CD4-positive, alpha-beta T cell treated with Interleukin-2 at 100 ng/mL for 4 hours (primary cell): ENCODE results near the gene ESYT1.
A peak's percentile ranks its signal among the peaks of the same experiment; 100 is the strongest.
"Not testable (repeated sequence)": the region's sequence is repeated elsewhere in the genome, so short reads cannot be mapped to it uniquely, and the experiment has no call there.

Experiments
- DNase-seq: peaks from one replicate; pipeline ENCODE4 v3.0.0-alpha.2; 2020; ENCODE audit warnings: low spot score

Gene ESYT1

DNA sequence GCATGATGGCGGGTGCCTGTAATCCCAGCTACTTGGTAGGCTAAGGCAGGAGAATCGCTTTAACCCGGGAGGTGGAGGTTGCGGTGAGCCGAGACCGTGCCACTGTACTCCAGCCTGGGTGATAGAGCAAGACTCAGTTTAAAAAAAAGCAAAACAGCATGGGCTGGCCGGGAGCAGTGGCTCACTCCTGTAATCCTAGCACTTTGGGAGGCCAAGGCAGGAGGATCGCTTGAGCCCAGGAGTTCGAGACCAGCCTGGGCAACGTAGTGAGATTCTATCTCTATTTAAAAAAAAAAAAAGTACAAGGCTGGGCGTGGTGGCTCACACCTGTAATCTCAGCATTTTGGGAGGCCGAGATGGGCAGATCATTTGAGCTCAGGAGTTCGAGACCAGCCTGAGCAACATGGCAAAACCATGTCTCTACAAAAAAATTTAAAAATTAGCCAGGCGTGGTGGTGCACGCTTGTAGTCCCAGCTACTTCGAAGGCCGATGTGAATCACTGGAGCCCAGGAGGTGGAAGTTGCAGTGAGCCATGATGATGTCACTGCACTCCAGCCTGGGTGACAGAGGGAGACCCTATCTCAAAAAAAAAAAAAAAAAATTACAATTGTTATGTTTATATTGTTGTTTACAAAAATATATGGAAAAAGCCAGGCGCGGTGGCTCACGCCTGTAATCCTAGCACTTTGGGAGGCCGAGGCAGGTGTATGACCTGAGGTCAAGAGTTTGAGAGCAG lies 28.6 kb downstream of the ESYT1 start:
- DNase-seq: not testable (repeated sequence)

DNA sequence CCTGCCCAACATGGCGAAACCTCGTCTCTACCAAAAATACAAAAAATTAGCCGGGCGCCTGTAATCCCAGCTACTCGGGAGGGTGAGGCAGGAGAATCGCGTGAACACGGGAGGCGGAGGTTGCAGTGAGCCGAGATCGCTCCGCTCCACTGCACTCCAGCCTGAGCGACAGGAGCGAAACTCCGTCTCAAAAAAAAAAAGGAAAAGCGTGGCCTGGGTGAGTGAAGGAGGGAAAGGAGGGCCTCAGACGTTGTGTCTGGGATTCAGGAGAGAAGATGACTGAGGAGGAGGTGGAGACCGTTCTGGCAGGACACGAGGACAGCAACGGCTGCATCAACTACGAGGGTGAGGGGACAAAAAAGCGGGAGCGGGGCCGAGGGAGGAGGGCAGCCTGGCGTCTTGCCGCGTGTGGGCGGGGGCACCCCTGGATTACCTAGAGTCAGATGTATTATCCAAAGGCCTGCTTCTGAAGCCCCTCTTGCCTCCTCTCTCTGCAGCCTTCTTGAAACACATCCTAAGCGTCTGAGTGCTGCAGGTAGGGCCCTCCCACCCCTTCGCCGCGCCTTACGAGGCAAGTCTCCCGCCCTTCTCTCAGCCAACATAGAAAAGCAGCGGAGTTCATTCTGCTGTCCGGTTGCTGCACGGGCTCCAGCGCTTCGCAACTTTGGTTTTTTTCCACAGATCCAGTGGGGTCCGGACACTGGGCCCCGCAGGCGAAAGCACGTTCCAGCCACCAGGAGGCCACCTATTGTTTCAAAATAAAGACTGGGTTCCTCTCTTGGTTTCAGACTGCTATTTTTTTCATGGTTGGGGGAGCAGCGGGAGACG lies 29.3 kb downstream of the ESYT1 start:
- DNase-seq: peak; percentile 70

DNA sequence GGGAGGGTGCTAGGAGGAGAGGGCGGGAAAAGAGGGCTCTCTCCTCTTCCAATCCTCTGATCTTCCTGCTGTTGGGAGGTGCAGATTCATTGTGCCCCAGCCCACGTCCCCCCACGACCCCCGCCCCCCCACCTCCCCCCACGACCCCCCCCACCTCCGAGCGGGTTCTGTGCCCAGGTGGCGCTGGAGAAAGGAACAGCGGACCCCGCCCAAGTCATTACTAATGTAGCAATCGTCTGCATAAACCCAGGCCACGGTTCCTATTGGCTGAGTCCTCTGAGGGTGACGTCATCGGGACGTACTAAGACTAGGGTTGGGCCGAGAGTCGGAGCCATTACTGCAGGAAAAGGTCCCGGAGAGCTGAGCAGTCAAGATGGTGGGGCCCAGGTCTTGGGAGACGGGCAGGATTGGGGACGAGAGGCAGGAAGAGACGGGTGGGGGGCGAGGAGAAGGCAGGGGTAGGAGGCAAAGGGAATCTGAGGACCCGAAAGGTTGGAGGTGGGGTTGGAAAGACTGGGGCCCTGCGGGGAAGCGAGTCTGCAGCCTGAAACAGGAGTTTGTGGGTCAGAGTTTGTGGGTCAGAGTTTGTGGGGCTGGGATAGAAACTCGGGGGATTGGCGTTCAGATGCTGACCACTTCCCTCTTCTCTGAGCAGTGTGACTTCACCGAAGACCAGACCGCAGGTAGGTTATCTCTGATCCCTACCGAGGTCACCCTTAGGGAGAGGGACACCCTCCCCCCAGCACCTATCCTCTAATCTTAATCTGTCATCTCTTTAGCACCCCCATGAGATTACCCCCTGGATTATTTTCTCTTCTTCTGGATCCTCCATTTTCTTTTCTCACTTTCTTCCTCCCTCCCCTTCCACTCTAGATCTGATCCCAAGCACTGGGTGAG lies 30.2 kb downstream of the ESYT1 start, which contains the start of gene MYL6:
MYL6 (plus strand) TSS at position 331 of the 897 bp plus-strand sequence; CDS start at position 374, 43 bp downstream.
- peak; percentile 96 for DNase-seq

DNA sequence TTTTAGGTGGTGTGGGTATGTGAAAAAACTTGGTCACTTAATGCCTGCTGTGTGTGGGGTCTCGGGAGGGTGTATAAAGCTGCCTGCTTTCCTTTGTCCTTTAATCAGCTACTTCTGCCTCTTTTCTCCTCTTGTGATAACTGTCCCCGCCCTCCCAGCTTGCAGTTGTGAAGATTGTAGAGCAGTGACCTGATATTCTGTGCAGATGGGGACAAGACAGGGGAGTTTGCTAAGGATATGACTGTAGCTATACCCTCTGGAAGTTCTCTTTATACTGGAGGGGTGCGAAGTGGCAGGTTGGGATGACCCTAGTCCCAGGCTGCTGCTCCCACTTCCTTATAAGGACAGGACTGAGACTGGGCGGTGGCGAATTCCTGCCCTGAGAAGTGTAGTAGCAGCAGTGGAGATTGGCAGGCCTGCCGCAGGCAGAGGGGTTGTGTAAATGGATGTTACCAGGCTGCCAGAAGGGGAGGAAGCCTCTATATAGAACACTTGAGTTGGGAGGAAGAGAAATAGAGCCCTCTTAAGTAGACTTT lies 30.9 kb downstream of the ESYT1 start:
- peak; percentile 30 for DNase-seq

DNA sequence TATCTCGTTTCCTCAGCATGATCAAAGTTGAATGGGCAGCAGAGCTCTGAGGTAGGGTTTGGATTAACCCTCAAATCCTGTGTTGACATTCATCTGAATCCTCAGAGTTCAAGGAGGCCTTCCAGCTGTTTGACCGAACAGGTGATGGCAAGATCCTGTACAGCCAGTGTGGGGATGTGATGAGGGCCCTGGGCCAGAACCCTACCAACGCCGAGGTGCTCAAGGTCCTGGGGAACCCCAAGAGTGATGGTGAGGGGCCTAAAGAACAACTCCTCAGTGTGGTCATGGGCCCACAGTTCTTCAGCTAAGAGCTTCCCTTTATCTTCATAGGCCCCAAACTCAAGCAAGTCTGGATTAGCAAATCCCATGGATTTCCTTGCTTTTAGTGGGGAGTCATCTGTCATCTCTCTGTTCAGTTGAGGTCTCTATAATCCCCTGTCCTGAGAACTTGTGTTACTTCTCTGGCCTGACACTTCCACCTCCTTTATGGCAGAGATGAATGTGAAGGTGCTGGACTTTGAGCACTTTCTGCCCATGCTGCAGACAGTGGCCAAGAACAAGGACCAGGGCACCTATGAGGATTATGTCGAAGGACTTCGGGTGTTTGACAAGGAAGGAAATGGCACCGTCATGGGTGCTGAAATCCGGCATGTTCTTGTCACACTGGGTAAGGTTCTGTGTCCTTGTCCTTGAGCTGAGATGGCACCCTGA lies 31.6 kb downstream of the ESYT1 start:
- no peak for DNase-seq

DNA sequence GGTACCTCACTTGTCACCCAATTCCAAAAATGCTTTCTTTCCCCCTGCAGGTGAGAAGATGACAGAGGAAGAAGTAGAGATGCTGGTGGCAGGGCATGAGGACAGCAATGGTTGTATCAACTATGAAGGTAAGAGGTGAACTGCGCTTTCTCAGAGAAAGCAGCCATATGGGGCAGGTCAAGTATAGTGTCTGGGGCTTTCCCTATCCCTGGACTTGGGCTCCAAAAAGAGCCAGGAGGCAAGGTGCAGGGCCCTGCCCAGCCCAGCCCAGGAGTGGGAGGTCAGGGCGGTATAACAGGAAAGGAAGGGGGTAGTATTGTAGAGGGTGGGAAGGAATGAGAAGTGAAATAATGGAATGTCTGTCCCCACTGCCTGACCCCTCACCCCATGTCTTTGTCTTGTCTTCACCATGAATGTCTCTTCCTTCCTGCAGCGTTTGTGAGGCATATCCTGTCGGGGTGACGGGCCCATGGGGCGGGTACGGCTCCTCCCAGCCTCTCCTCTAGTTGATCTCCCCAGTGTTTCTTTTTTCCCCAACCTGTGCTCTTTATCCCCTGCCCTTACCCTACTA lies 32.2 kb downstream of the ESYT1 start:
- DNase-seq: peak; percentile 68

DNA sequence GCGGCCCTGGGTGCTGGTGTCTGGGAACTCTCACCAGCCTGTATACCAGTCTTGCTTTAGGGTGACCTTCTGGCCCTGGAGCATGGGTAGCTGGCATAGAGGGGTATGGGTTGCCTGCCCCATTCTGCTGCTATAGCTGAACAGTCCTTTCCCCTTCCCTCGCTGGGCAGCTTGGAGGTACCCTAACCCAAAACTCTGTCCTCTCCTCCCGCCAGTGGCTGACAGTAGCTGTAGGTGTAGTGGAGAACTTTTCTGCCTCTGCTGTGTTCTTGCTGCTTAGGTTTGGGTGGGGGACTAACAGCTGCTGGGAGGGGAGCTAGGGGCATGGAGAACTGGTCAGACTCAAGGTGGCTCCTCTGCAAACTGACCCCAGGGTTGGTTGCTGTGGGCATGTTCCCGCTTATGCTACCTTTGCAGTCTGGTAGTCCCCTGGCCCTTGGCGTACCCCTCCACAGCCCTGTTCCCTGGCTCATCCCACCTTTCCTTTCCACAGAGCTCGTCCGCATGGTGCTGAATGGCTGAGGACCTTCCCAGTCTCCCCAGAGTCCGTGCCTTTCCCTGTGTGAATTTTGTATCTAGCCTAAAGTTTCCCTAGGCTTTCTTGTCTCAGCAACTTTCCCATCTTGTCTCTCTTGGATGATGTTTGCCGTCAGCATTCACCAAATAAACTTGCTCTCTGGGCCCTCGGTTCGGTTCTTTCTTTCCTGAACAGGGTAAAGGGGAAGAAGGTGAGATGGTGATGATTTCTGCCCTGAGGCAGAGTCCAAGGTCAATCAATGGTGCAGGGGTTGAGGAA lies 33.0 kb downstream of the ESYT1 start:
- no peak for DNase-seq

DNA sequence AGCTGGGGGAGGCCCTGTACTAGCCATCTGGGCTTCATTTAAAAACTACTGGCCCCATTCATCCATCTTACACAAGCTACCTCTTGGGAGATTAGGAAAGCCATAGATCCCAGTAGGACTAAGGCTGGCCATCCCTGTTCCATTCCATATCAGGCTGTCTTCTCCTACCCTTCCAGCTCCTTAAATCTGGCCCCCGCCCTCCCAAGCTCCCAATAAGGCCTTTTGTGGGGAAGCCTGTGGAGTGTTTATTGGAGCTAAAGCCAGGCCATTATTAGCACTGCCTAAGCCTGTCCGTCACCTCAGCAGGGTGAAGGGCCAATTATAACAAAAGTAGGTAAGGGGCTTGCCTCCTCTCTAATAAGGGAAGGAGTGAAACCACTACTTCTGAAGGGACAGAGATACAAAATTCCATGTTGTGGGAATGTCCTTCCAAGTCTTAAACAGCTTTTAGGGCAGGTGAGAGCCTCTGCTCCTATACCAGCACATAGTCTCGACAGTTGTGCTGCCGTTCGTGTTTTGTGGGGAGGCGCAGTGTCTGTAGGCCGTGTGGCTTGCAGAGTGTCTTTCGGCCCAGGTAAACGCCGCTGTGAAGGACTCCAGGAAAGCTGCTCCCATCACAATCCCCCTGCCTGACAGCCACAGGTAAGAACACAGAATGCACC lies 33.8 kb downstream of the ESYT1 start:
- DNase-seq: no peak

DNA sequence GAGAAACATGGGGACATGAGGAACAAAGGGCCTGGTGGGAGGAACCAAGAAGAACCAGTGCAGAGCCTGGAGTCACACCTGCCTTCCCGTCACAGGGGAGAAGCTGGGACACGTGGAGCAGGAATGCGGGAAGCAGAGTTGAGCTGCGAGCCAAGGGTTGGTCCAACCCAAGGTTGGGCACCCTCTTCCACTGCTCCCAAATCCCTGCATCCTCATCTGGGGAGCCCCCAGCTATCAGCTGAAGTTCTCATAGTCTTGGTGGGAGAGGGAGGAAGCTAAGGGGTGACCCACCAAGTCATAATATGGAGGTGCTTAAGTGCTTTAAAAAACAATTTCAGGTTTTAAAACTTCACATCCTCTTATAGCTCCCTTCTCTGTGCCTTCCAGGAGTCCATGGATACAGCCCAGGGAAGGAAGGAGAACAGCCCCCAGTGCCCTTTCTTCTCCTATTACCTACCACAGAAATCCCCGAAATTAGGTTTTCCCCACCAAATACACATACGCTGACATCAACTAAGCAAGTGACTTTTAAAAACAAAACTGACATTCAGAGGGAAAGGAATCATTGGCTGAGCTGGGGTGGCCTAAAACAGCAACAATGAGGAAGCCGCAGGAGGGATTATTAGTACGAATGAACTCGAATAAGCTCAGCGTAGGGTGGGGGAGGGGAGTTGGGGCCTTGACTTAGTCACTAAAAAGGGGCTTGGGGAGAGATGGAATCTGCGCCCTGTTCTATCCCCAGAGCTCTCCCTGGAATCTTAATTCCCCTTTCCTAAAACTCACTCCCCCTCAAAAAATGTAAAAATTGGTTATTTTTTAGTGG lies 34.6 kb downstream of the ESYT1 start:
- DNase-seq: no peak

DNA sequence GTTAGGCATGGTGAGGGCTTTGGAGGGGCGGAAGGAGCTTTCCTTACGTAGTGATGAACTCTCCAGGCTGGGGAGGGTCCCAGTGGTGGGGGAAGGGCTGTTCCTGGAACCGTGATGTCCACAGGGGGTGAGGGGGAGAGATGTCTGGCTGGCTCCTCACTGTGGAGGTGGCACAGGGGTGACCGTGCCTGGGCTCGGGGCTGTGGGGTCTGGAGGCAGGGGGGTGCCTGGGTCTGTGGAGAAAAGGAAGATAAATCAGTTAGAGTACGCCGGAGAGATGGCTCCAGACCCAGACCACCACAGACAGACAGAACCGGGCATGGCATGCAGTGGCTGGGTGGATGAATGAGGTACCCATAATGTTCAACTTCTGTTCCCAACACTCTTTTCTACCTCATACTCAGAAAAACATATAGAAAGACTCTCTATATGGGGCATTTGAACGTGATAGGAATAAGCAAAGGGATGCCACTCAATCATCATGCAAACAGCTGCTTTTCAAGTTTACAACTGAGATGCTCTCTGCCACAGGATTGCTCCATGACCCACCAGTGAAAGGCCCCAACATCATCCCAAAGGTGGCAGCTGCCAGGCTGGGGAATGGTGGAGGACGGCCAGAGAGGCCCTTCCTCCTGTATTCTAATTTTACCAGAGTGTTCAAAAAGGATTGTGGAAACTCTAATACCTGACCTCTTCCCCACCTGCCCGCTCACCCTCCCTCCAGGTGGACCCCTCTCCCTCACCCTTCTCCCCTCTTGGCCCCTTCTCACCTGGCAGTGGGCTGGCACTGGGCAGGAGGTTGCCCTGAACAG lies 35.7 kb downstream of the ESYT1 start:
- no peak for DNase-seq

DNA sequence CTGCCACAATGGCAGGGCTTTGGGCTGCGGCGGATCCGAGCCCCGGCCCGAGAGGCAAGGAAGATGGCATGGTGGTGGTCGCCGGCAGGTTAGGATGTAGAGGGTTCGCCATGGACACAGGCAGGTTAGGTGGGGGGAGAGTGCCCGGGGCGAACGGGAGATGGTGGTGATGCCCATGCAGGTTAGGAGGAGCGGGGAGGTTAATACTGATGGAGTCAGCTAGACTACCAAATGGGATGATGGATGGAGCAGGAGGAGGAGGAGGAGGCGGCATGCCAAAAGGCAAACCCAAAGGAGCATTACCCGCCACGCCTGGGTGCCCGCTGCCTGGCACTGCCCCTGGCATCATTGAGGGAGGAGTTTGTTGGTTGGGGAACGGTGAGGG lies 36.3 kb downstream of the ESYT1 start:
- DNase-seq: no peak

DNA sequence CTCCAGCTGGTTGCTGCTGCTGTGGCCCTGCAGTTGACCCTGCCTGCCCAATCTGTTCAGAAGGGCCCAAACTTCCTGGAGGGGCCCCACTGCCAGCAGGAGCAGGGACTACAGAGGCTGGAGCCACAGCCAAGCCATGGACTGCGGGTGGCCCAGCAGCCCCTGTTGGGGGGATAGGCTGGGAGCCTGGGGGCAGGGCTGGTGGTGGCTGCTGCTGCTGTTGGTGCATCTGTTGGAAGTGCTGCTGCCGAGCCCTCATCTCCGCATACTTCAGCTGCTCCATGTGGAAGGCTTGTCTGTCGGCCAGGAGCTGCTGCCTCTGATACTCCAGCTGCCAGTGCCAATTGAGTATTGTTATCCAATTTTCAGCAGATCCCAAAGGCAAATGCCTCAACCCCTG lies 37.3 kb downstream of the ESYT1 start:
- no peak for DNase-seq

DNA sequence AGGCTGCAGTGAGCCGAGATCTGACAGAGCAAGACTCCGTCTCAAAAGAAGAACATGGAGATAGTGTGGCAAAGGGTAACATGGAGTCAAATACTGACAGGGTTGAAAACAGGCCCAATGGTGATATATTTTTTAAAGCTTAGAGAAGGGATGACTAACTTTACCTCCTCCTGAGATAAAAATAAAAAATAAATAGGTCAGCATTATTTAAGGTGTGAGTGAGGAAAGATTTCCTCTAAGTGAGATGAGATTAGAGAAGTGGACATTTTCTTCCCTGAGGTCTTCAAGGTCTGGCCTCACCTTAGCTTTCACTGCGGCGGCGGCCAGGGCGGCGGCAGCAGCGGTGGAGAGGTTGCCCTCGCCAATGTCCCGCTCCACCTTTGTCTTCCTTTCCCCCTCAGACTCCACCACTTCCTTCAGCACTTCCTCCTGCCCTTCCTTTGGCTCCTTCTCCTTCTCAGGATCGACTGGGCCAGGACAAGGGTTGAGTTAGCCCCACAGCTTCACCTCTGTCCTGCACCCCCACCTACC lies 41.2 kb downstream of the ESYT1 start:
- DNase-seq: no peak

DNA sequence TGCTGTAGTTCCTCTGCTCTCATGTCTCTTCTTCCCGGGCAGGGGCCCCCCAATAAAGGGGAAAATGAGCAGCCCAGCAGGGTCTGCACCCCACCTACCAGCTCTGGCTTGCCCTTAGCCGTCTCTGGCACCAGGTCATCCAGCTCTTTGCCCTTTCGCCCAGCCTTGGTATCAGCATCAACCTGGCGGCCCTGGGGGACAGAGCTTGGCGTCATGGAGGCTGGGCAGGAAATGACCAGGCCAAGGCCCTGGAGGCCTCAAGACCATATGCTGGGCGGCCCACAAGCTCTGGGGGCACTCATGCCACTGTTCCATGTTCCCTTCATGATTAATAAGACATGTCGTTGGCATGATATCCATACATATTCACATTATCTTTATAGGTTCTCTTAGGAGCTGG lies 44.8 kb downstream of the ESYT1 start:
- DNase-seq: no peak

DNA sequence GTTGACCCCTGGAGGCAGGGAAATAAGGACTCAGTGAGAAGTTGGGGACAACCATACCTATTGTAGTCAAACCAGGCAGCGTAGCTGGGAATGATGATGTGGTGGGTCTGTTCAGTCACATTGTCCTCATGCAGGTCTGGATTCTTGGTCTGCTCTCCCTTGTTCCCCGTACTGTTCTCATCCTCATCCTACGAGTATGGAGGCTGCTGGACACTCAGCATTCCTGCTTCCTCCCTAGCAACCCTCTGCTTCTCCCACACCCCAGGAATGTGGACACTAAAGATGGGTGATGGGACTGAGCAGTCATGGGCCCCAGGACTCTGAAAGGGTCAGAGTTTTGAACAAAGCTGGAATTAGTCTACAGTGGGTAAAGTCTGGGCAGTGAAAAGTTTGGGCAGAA lies 50.3 kb downstream of the ESYT1 start:
- no peak for DNase-seq

DNA sequence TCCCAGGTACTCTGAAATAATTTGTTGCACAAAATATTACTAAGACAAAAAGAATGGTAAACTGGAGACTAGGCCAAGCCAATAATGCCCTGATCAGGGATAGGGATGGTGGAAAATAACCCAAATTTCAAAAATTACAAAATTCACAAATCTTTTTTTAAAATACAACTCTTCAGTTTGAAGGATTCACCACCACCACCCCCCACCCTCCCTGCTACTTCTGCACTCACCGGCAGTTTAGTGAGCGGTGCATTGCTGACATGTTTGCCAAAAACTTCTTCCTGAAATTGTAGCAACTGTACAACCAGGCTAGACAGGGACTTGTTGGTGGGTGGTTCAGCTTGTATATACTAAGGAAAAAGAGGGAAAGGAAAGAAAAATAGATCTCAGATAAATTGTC lies 58.9 kb downstream of the ESYT1 start:
- DNase-seq: no peak

DNA sequence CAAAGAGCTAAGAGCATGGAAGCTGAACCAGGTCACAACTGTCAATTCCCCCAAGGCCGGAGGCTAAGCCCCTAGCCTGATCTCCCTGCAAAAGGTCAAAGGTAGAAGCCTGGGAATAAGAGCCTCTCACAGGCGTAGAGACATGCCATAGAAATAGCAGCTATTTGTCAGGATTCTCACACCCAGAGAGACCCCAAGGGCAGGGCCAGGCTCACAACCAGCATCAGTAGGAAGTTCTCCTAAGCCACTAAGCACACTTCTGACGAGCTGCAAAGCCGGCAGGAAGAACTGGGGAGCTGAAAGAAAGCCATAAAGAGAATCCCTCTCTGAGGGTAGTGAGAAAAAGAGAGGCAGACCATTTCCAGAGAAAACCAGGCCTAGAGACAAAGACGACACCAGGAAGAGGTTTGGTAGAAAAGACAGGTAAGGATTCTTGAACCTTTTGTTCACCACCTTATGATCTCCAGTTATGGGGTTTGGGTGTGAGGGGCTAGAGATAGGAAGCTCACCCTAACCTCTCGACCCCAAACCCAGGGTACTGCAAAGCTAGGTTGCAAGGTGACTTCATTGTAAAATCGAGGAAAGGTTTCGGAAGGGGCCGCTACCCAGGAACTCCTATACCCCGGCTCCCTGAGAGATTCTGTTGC lies 60.2 kb downstream of the ESYT1 start:
- DNase-seq: no peak
